Activated naive CD8-positive, alpha-beta T cell treated with anti-CD3 and anti-CD28 coated beads for 36 hours (primary cell): ENCODE measurements around the gene DNAH9. TPM values are rescaled to one million over a fixed set of nuclear protein-coding genes. Genes with fewer than 3 reads are reported as not detected.
"Not testable (repeated sequence)": the region's sequence is repeated elsewhere in the genome, so short reads cannot be mapped to it uniquely, and the experiment has no call there.

Source experiments
- DNase-seq: peaks from one replicate; pipeline ENCODE4 v3.0.0; 2021
- H3K27ac Mint-ChIP-seq: one replicate; pipeline ENCODE4 v1.8.0; 2022; ENCODE audit warnings: mild to moderate bottlenecking, moderate library complexity, mixed read lengths
- H3K27me3 Mint-ChIP-seq: one replicate; pipeline ENCODE4 v1.8.0; 2022; ENCODE audit warnings: mild to moderate bottlenecking, mixed read lengths
- H3K36me3 Mint-ChIP-seq: one replicate; pipeline ENCODE4 v1.8.0; 2021; ENCODE audit warnings: mild to moderate bottlenecking, mixed read lengths
- H3K4me1 Mint-ChIP-seq: one replicate; pipeline ENCODE4 v1.8.0; 2021; ENCODE audit warnings: mixed read lengths
- H3K4me3 Mint-ChIP-seq: one replicate; pipeline ENCODE4 v1.8.0; 2022; ENCODE audit warnings: mild to moderate bottlenecking, moderate library complexity, mixed read lengths
- H3K9me3 Mint-ChIP-seq: one replicate; pipeline ENCODE4 v1.8.0; 2022; ENCODE audit warnings: mixed read lengths
- total RNA-seq, 2 experiments: library from RNA; stranded (reverse); gene quantifications; one replicate each; pipeline ENCODE4 v1.2.3, GENCODE V29; 2021

The DNAH9 gene
- total RNA-seq, 2 experiments from 2014 or later: not detected

DNA sequence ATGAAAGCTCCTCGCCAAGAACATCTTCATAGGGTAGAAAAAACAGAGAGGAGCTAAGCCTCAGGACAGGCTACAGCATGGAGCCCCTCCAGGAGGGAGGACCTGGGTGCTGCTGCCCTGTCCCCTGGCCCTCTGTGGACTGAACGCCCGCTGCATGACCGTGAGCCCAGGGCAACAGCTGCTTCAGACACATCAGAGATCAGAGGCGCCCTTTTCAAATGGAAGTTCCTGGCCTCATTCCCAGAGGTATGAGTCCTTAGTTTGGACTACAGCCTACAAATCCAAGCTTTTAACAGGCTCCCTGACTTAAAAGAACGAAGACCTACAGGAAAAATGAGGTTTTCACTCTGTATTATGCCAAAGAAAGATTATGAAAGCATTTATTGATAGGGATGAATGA is 350.5 kb downstream of the DNAH9 start:
- Mint-ChIP-seq H3K4me1 (no peaks in the 10 kb centered on the region), H3K27me3 (no peaks in the 10 kb centered on the region), H3K9me3 (peaks cover 5% of the 10 kb centered on the region), H3K36me3 (peaks cover 13% of the 10 kb centered on the region), H3K4me3 (no peak overlapping the region), H3K27ac (no peak overlapping the region)
- no peak for DNase-seq

DNA sequence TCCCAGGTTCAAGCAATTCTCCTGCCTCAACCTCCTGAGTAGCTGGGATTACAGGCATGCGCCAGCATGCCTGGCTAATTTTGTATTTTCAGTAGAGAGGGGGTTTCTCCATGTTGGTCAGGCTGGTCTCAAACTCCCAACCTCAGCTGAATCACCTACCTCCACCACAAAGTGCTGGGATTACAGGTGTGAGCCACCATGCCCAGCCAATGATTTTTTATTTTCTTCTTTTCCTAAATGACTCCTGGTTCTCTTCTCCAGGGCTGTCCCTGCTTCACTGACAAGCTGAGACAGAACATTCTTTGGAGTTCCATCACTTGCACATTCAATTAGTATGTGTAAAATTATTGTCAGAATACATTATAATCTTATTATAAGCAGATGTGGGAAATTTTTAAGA is 351.3 kb downstream of the DNAH9 start:
- H3K9me3 Mint-ChIP-seq: not testable (repeated sequence)

DNA sequence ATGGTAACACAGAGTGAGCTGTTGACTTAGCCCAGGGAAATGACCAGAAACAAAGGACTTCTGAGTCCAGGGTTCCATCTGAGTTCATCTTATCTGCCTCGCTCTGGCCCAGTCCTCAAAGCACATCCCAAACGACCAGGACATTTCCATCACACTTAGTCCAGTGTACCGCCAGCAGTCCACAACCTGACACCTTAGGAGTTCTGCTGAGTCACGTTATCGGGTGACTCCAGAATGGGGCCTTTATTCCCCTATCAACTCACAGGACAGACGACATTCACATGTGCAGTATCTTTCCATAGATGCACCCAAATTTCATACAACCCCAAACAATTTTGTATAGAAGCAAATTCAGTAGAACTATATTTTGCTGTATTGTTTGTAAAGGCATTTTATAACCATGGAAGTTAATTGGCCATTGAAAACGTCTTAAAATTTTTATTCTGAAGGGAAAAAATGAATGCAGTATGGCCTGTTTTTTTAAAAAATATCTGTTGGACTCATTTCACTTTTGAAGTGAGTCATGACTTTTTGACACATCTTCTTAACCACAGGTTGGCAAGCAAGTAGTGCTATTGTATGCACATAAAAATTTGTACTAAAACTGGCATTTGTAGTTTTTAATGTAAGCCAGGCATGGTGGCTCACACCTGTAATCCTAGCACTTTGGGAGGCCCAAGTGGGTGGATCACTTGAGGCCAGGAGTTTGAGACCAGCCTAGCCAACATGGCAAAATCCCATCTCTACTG is 352.7 kb downstream of the DNAH9 start:
- Mint-ChIP-seq H3K27me3 (no peaks in the 10 kb centered on the region), H3K36me3 (peaks cover 21% of the 10 kb centered on the region), H3K4me3 (no peak overlapping the region), H3K4me1 (no peaks in the 10 kb centered on the region), H3K27ac (no peak overlapping the region), H3K9me3 (peaks cover 5% of the 10 kb centered on the region)
- no peak for DNase-seq

More for the DNA sequence above, 351.3 kb downstream of the DNAH9 start:
- not testable (repeated sequence) for H3K27ac Mint-ChIP-seq, H3K27me3 Mint-ChIP-seq, H3K4me1 Mint-ChIP-seq, DNase-seq, H3K4me3 Mint-ChIP-seq
- H3K36me3 Mint-ChIP-seq: peaks cover 16% of the 10 kb centered on the region

DNA sequence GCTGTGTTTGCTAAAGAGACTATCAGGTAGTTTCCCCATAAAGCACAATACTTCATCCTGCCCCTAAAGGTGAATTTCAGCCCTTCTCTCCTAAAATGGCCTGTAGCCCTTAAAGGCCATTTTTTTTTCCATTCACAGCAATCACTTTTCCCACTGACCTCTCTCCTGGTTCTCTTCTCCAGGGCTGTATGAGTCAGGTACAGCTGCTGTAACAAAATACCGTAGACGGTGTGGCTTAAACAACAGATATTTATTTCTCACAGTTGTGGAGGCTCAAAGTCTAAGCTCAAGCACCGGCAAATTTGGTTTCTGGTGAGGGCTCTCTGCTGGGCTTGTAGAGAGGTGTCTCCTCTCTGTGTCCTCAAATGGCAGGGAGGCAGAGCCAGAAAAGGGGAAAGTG is 354.3 kb downstream of the DNAH9 start:
- no peak for DNase-seq
- Mint-ChIP-seq H3K4me3 (no peak overlapping the region), H3K27me3 (no peaks in the 10 kb centered on the region), H3K4me1 (no peaks in the 10 kb centered on the region), H3K27ac (no peak overlapping the region), H3K36me3 (peaks cover 27% of the 10 kb centered on the region), H3K9me3 (peaks cover 11% of the 10 kb centered on the region)

DNA sequence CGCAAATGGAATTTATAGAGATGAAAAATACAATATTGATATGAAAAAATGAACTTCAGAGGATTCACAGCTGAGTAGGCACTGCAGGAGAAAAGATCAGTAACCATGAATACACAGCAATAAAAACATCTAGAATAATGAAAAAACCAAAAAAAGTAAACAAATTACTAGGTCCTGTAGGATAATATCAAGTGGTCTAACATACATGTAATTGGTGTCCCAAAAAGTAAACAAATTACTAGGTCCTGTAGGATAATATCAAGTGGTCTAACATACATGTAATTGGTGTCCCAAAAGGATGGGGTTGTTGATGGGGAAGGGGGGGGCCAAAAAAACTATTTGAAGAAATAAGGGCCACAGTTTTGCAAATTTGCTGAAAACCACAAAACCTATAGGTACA is 355.7 kb downstream of the DNAH9 start:
- no peak overlapping the region for H3K27ac Mint-ChIP-seq
- peaks cover 36% of the 10 kb centered on the region for H3K36me3 Mint-ChIP-seq
- no peak for DNase-seq
- no peaks in the 10 kb centered on the region for H3K27me3 Mint-ChIP-seq
- peaks cover 21% of the 10 kb centered on the region for H3K9me3 Mint-ChIP-seq
- no peak overlapping the region for H3K4me3 Mint-ChIP-seq
- no peaks in the 10 kb centered on the region for H3K4me1 Mint-ChIP-seq

DNA sequence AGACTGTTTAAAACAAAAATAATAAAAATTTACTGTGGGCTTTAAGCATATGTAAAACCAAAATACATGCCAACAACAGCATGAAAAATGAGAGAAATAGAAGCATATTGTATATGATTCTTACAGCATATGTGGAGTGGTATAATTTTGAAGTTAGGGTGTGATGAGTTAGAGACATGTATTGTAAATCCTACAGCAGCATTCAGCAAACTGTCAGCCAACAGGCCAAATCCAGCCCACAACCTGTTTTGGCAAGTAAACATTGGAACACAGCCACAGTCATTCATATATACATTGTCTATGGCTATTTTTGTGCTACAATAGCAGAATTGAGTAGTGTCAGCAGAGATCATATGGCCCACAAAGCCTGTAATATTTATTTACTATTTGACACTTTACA is 356.7 kb downstream of the DNAH9 start:
- H3K27me3 Mint-ChIP-seq: no peaks in the 10 kb centered on the region
- H3K4me3 Mint-ChIP-seq: no peak overlapping the region
- H3K4me1 Mint-ChIP-seq: no peaks in the 10 kb centered on the region
- DNase-seq: no peak
- peaks cover 21% of the 10 kb centered on the region for H3K9me3 Mint-ChIP-seq
- no peak overlapping the region for H3K27ac Mint-ChIP-seq
- H3K36me3 Mint-ChIP-seq: peaks cover 36% of the 10 kb centered on the region

DNA sequence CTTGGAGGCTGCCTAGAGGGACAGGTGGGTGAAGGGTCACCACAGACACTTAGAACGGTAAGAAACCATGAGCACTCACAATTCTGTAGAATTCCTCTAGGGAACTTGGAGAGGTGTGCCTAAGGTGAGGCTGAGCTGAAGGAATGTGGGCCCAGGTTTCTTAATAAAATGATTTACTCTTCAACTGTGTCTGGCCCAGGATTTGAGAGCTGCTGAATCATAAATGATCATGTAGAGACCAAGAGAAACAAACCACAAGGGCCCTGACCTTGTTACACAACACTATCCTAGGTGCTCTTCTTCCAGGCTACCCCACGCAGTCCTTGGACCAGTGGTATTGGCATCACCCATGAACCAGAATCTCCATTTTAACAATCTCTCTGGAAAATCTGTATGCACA is 371.3 kb downstream of the DNAH9 start:
- peaks cover 43% of the 10 kb centered on the region for H3K9me3 Mint-ChIP-seq
- no peak overlapping the region for H3K4me3 Mint-ChIP-seq
- DNase-seq: no peak
- no peaks in the 10 kb centered on the region for H3K4me1 Mint-ChIP-seq
- H3K27me3 Mint-ChIP-seq: no peaks in the 10 kb centered on the region
- H3K27ac Mint-ChIP-seq: no peak overlapping the region
- H3K36me3 Mint-ChIP-seq: peaks cover 64% of the 10 kb centered on the region

DNA sequence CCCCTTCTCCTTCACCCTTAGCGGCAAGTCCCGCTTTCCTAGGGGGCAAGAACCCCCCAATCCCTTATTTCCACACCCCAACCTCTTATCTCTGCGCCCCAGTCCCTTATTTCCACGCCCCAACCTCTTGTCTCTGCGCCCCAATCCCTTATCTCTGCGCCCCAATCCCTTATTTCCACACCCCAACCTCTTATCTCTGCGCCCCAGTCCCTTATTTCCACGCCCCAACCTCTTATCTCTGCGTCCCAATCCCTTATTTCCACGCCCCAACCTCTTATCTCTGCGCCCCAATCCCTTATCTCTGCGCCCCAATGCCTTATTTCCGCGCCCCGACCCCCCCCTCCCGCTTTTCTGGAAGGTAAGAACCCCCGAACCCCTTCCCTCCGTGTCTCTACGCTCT is 374.5 kb downstream of the DNAH9 start:
- peaks cover 21% of the 10 kb centered on the region for H3K9me3 Mint-ChIP-seq
- DNase-seq, H3K4me3 Mint-ChIP-seq, H3K27ac Mint-ChIP-seq, H3K27me3 Mint-ChIP-seq, H3K4me1 Mint-ChIP-seq: not testable (repeated sequence)
- H3K36me3 Mint-ChIP-seq: peaks cover 72% of the 10 kb centered on the region

DNA sequence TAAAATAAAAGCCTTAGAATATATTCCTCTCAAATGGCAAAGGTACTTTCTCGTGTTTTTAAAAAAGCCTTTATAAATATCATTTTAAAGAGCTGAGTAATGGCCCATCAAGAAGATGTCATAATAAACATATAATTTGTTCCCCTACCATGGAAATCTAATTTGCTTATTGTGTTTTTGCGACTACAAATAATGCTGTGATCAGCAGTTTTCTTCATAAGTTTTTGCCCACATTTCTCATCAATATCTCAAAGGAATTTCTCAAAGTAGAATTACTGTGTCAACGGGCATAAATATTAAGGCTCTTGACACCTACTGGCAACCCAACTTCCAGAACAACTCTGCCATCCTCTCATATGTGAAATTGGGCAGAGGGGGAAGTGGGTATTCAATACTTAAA is 381.5 kb downstream of the DNAH9 start:
- no peak for DNase-seq
- H3K9me3 Mint-ChIP-seq: no peaks in the 10 kb centered on the region
- H3K27me3 Mint-ChIP-seq: no peaks in the 10 kb centered on the region
- H3K4me3 Mint-ChIP-seq: no peak overlapping the region
- no peak overlapping the region for H3K27ac Mint-ChIP-seq
- H3K4me1 Mint-ChIP-seq: no peaks in the 10 kb centered on the region
- H3K36me3 Mint-ChIP-seq: peaks cover 72% of the 10 kb centered on the region

DNA sequence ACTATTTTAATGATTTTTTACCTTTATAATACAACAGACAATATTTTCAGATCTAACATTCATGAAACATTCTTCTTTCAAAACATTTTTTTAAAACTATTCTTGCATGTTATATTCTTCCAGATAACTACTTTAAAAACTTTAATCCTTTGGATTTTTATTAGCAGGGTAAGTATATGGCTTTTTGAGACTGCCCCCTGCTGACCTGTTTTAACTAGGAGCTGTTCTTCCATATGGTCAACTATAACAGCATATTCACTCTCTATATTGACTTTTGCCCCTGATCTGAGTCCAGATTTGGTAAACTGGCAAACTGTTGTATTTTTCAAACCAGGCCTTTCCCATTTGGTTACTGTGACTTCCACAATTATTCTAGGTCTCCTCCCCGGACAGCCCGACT is 382.5 kb downstream of the DNAH9 start:
- Mint-ChIP-seq H3K4me3 (no peak overlapping the region), H3K4me1 (no peaks in the 10 kb centered on the region), H3K27me3 (no peaks in the 10 kb centered on the region), H3K36me3 (peaks cover 64% of the 10 kb centered on the region), H3K27ac (no peak overlapping the region), H3K9me3 (no peaks in the 10 kb centered on the region)
- no peak for DNase-seq

DNA sequence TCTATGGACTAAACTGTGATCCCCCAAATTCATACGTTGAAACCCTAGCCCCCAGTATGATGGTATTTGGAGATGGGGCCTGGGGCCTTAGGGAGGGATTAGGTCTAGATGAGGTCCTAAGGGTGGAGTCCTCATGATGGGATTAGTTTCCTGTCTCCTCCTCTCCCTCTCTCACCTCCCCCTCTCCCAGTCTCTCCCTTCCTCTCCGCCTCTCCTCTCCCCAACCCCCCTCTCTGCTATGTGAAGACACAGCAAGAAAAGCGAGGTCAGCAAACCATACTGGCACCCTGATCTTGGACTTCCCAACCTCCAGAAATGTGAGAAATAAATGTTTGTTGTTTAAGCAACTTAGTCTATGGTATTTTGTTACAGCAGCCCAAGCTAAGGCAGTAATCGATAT is 383.6 kb downstream of the DNAH9 start:
- no peak overlapping the region for H3K4me3 Mint-ChIP-seq
- DNase-seq: no peak
- H3K9me3 Mint-ChIP-seq: no peaks in the 10 kb centered on the region
- H3K27me3 Mint-ChIP-seq: no peaks in the 10 kb centered on the region
- H3K36me3 Mint-ChIP-seq: peaks cover 56% of the 10 kb centered on the region
- no peaks in the 10 kb centered on the region for H3K4me1 Mint-ChIP-seq
- H3K27ac Mint-ChIP-seq: no peak overlapping the region

DNA sequence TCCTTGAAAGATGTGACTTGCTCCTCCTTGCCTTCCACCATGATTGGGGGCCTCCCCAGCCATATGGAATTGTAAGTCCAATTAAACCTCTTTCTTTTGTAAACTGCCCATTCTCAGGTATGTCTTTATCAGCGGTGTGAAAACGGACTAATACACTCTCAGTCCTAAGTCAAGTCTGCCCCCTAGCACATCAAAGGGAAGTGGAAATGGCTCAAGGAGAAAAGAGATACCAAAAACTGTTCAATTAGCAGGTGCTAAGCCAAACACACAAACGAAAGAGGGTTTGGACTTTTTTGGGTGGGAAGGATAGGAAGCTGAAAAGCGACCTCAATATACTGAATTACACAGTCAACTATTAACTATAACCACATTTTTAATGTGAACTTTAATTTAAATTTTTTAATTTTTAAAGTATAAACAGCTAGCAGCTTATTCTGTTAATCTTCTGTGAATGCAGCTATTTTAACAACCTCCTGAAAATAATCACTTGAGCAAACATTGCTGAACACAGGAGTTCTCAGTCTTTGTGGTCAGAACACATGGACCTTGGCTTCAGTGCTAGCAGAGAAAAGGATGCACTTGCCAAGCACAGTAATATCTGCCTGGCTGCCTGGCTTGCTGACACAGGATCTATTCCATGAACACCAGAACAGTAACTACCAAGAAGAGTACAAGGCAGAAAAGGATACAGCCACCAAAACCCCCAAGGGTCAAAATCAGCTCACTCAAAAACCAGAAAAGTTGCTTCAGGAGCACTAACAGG is 388.1 kb downstream of the DNAH9 start:
- H3K27ac Mint-ChIP-seq: no peak overlapping the region
- H3K9me3 Mint-ChIP-seq: no peaks in the 10 kb centered on the region
- peaks cover 56% of the 10 kb centered on the region for H3K36me3 Mint-ChIP-seq
- DNase-seq: no peak
- peaks cover 10% of the 10 kb centered on the region for H3K4me1 Mint-ChIP-seq
- no peak overlapping the region for H3K4me3 Mint-ChIP-seq
- no peaks in the 10 kb centered on the region for H3K27me3 Mint-ChIP-seq

DNA sequence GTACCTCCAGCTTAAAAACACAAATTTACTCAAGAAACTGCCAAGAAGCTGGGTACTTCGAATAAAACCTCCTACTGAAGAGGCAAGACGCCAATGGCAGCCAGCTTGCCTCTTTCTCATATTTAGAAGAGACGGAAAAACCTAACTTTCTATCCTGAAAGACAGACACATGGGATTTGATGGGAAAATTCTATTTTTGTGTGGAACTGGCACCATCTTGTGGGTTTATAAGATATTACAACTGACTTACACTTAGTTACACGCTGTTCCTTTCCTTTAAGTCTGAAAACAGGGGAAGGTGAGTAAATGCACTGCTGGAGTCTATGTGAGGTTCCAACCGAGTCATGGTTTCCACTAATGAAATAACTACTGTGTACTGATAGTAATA is 388.7 kb downstream of the DNAH9 start:
- no peaks in the 10 kb centered on the region for H3K27me3 Mint-ChIP-seq
- no peak overlapping the region for H3K4me3 Mint-ChIP-seq
- H3K27ac Mint-ChIP-seq: no peak overlapping the region
- H3K9me3 Mint-ChIP-seq: no peaks in the 10 kb centered on the region
- DNase-seq: no peak
- H3K36me3 Mint-ChIP-seq: peaks cover 57% of the 10 kb centered on the region
- H3K4me1 Mint-ChIP-seq: peaks cover 12% of the 10 kb centered on the region

DNA sequence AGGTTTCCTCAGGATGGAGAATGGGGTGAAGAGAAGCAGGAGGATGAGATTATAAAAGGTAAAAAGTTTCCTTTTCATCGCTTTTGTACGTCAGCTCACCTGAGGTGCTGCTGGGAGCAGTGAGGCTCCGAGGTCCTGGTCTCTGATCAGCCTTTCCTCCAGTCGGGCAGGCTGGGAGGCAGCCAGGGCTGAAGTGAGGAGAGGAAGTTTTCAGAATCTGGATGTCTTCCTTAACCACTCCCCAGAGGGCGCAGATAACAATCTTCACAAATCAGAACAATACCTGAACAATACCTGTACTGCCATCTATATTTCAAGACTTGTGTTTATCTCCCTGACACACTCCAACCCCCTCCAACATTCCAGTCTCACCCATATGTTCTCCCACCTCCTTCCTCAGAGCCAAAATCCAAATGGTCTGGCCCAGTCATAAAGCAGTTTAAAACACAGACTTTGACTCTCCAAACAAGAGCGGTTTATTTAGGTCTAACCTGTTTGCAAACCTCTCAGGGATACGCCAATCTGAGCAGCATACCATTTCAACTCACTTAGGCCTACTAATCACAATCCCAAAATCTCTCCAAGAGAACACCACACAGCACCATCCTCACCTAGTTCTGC is 392.2 kb downstream of the DNAH9 start:
- no peak overlapping the region for H3K27ac Mint-ChIP-seq
- no peaks in the 10 kb centered on the region for H3K9me3 Mint-ChIP-seq
- peaks cover 45% of the 10 kb centered on the region for H3K36me3 Mint-ChIP-seq
- DNase-seq: no peak
- H3K4me3 Mint-ChIP-seq: no peak overlapping the region
- peaks cover 14% of the 10 kb centered on the region for H3K4me1 Mint-ChIP-seq
- H3K27me3 Mint-ChIP-seq: no peaks in the 10 kb centered on the region

DNA sequence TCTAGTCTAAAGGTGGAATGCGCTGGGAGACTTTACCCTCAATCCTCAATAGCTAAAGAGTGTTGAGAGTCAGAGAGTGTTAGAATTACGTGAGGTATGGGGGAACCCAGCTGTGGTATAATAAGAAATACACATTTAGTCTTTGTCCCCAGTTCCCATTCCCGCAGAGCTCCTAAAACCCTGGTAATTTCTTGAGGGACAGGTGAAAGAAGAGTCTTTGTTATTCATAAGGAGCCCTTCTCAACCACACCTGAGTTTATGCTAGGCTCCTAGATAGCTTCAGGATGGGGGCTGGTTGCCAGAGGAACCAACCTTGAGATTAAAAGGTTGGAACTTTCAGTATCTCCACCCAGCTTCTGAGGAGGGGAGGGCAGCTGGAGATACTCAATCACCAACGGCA is 393.2 kb downstream of the DNAH9 start:
- peaks cover 45% of the 10 kb centered on the region for H3K36me3 Mint-ChIP-seq
- no peak overlapping the region for H3K27ac Mint-ChIP-seq
- no peaks in the 10 kb centered on the region for H3K9me3 Mint-ChIP-seq
- DNase-seq: no peak
- no peaks in the 10 kb centered on the region for H3K27me3 Mint-ChIP-seq
- H3K4me3 Mint-ChIP-seq: no peak overlapping the region
- H3K4me1 Mint-ChIP-seq: peaks cover 19% of the 10 kb centered on the region
